GM12878 (cell line): ENCODE data around the gene N4BP2L2. TPM values are rescaled to one million over a fixed set of nuclear protein-coding genes. Genes with fewer than 3 reads are reported as not detected.

ENCODE experiments used
- BCL11A ChIP-seq: IDR thresholded peaks from 2 replicates; pipeline ENCODE4 v1.6.1; 2011; ENCODE audit warnings: low read depth, low read length
- BCLAF1 ChIP-seq: fragments of 450-650 bp; IDR thresholded peaks from 2 replicates; pipeline ENCODE4 v1.6.1; 2017; ENCODE audit warnings: antibody characterized with exemption, mild to moderate bottlenecking, moderate library complexity
- CEBPZ ChIP-seq: fragments of 150-350 bp; IDR thresholded peaks from 2 replicates; pipeline ENCODE4 v1.6.1; 2016; ENCODE audit warnings: low read depth, low read length
- E2F8 ChIP-seq: fragments of 450-650 bp; IDR thresholded peaks from 2 replicates; pipeline ENCODE4 v1.6.1; 2018; ENCODE audit warnings: mild to moderate bottlenecking, low read depth, moderate library complexity; ENCODE audit not compliant: partially characterized antibody
- EED ChIP-seq: sonication (generic); IDR thresholded peaks from 2 replicates; pipeline ENCODE4 v1.6.1; 2016; ENCODE audit warnings: antibody characterized with exemption, low read depth
- EZH2 ChIP-seq: IDR thresholded peaks from 2 replicates; pipeline ENCODE4 v1.6.1; 2012; ENCODE audit warnings: low read depth, mild to moderate bottlenecking, control low read depth, inconsistent platforms, low read length, borderline replicate concordance; ENCODE audit not compliant: control insufficient read depth
- FOXM1 ChIP-seq: IDR thresholded peaks from 2 replicates; pipeline ENCODE4 v1.6.1; 2012; ENCODE audit warnings: low read depth, mild to moderate bottlenecking, inconsistent platforms, low read length, moderate library complexity
- HSF1 ChIP-seq: fragments of 150-350 bp; IDR thresholded peaks from 2 replicates; pipeline ENCODE4 v1.6.1; 2014; ENCODE audit warnings: mild to moderate bottlenecking, low read depth, low read length
- IRF4 ChIP-seq: IDR thresholded peaks from 2 replicates; pipeline ENCODE4 v1.6.1; 2011; ENCODE audit warnings: low read depth, low read length
- NFYB ChIP-seq: IDR thresholded peaks from 2 replicates; pipeline ENCODE4 v1.6.1; 2011; ENCODE audit warnings: low read depth, mild to moderate bottlenecking, low read length, improper control_type of control experiment, moderate library complexity; ENCODE audit not compliant: insufficient read depth
- PAX5 ChIP-seq: IDR thresholded peaks from 2 replicates; pipeline ENCODE4 v1.6.1; 2011; ENCODE audit warnings: low read depth, low read length, borderline replicate concordance
- PAX8 ChIP-seq: fragments of 450-650 bp; IDR thresholded peaks from 2 replicates; pipeline ENCODE4 v1.6.1; 2017; ENCODE audit warnings: mild to moderate bottlenecking, moderate library complexity
- POLR2AphosphoS5 ChIP-seq: IDR thresholded peaks from 2 replicates; pipeline ENCODE4 v1.6.1; 2011; ENCODE audit warnings: mild to moderate bottlenecking, low read length, inconsistent platforms
- RELA ChIP-seq: fragments of 450-650 bp; IDR thresholded peaks from 2 replicates; pipeline ENCODE4 v1.8.0; 2014; ENCODE audit warnings: borderline replicate concordance; ENCODE audit not compliant: partially characterized antibody
- SREBF1 ChIP-seq: IDR thresholded peaks from 2 replicates; pipeline ENCODE4 v1.6.1; 2012; ENCODE audit warnings: mild to moderate bottlenecking, low read length
- TAF1 ChIP-seq: IDR thresholded peaks from 2 replicates; pipeline ENCODE4 v1.6.1; 2011; ENCODE audit warnings: mild to moderate bottlenecking, low read depth, low read length, borderline replicate concordance
- USF1 ChIP-seq: IDR thresholded peaks from 2 replicates; pipeline ENCODE4 v1.6.1; 2011; ENCODE audit warnings: borderline replicate concordance, low read depth, mild to moderate bottlenecking, moderate library complexity, mixed read lengths, low read length; ENCODE audit not compliant: insufficient read depth; ENCODE audit errors: extremely low read length
- ZSCAN29 ChIP-seq: fragments of 450-650 bp; IDR thresholded peaks from 2 replicates; pipeline ENCODE4 v1.6.1; 2017; ENCODE audit warnings: mild to moderate bottlenecking, moderate library complexity
- polyA plus RNA-seq, 11 experiments: library from polyadenylated mRNA; depleted of rRNA in 4 of 11; unstranded in 6 of 11; stranded (reverse) in 5 of 11; fragments of >200 nt; fragmentation: Nextera tagmentation in 4 of 11; fragmentation: Illumina TruSeq in 1 of 11; extraction: Ambion mirVana in 4 of 11; extraction: Trizol in 1 of 11; gene quantifications; 1 replicate in 1 of 11; 2 replicates in 10 of 11; pipeline versions ENCODE4 v1.2.1 to v1.2.3, GENCODE V29; 2011 to 2016; ENCODE audit warnings: inconsistent platforms in 2 of 11, missing spikeins in 2 of 11, low read depth in 1 of 11
- total RNA-seq, 4 experiments: library from RNA; depleted of rRNA in 3 of 4; stranded (reverse); fragments of >200 nt in 3 of 4; fragmentation: Illumina TruSeq in 1 of 4; extraction: Trizol in 1 of 4; gene quantifications; 2 replicates each; pipeline versions ENCODE4 v1.2.1 to v1.2.3, GENCODE V29; 2013 to 2021

The N4BP2L2 gene
- total and polyA plus RNA-seq, 10 of the 15 experiments (the other 5 are each of a cell fraction or from before 2014, with no cell fraction given) = 41.7 to 87.1 (median 61.2) TPM

GRCh38 chr13:32427852-32428580 lies 110.6 kb downstream of the N4BP2L2 start, which contains the start of gene N4BP2L1 (continued):
- no peak for TF ChIP-seq CEBPZ
- TF ChIP-seq RELA = peak; percentile 68
- no peak for TF ChIP-seq EZH2
- TF ChIP-seq PAX5 = peak; percentile 76
- no peak for TF ChIP-seq BCL11A
- TF ChIP-seq SREBF1 = peak; percentile 22; the same call in 1 of the 2 replicates
- peak; percentile 79 for TF ChIP-seq EED
- TF ChIP-seq IRF4 = no peak
- peak; percentile 60; the same call in 1 of the 2 replicates for TF ChIP-seq TAF1
- TF ChIP-seq NFYB = no peak
- TF ChIP-seq FOXM1 = no peak
- TF ChIP-seq USF1 = peak; percentile 65
- TF ChIP-seq BCLAF1 = no peak
- TF ChIP-seq PAX8 = no peak
- TF ChIP-seq HSF1 = no peak
- peak; percentile 95 for TF ChIP-seq POLR2AphosphoS5
- TF ChIP-seq E2F8 = no peak
- TF ChIP-seq ZSCAN29 = no peak
